DND-41 (cell line): ENCODE results near the gene WFIKKN1.

Source experiments
- ATAC-seq: fragments of 200-7000 bp; cut with Tn5 transposase; 3 replicates; pipeline ENCODE4 v1.9.1; 2021; ENCODE audit warnings: low read depth; ENCODE audit not compliant: insufficient read depth
- DNase-seq: peaks from one replicate; pipeline ENCODE4 v3.0.0-alpha.2; 2020
- H2AFZ ChIP-seq: 2 replicates; pipeline ENCODE4 v1.6.0; 2012; ENCODE audit warnings: low read depth, low read length
- H3K27ac ChIP-seq: 2 replicates; pipeline ENCODE4 v1.5.1; 2012; ENCODE audit warnings: low read length, inconsistent platforms
- H3K27me3 ChIP-seq: fragments of 200-600 bp; sonication (generic); 2 replicates; pipeline ENCODE4 v1.6.0; 2012; ENCODE audit warnings: low read length, mild to moderate bottlenecking, inconsistent platforms; ENCODE audit not compliant: insufficient read depth, poor library complexity
- H3K36me3 ChIP-seq: 2 replicates; pipeline ENCODE4 v1.5.1; 2012; ENCODE audit warnings: low read length, inconsistent platforms; ENCODE audit not compliant: insufficient read depth
- H3K4me1 ChIP-seq: 2 replicates; pipeline ENCODE4 v1.5.1; 2012; ENCODE audit warnings: mild to moderate bottlenecking, low read length; ENCODE audit not compliant: insufficient read depth
- H3K4me2 ChIP-seq: 2 replicates; pipeline ENCODE4 v1.6.0; 2012; ENCODE audit warnings: mild to moderate bottlenecking, moderate library complexity, low read length, inconsistent platforms; ENCODE audit not compliant: insufficient read depth
- H3K4me3 ChIP-seq, 2 experiments: fragments of 200-600 bp in 1 of 2; shearing (Covaris generic) in 1 of 2; 2 replicates each; pipeline ENCODE4 v1.5.1; 2012 to 2016; ENCODE audit warnings: inconsistent platforms in 2 of 2, low read length in 2 of 2, mild to moderate bottlenecking in 2 of 2, low read depth in 1 of 2, moderate library complexity in 1 of 2
- H3K79me2 ChIP-seq: 2 replicates; pipeline ENCODE4 v1.6.0; 2012; ENCODE audit warnings: low read length, inconsistent platforms; ENCODE audit not compliant: insufficient read depth
- H3K9ac ChIP-seq: 2 replicates; pipeline ENCODE4 v1.6.0; 2012; ENCODE audit warnings: low read depth, mild to moderate bottlenecking, inconsistent platforms, low read length, moderate library complexity
- H3K9me3 ChIP-seq: 2 replicates; pipeline ENCODE4 v1.5.1; 2012; ENCODE audit warnings: low read length, moderate library complexity, mild to moderate bottlenecking, inconsistent platforms; ENCODE audit not compliant: insufficient read depth, severe bottlenecking
- H4K20me1 ChIP-seq: 2 replicates; pipeline ENCODE4 v1.6.0; 2012; ENCODE audit warnings: low read length; ENCODE audit not compliant: insufficient read depth
- CTCF ChIP-seq: IDR thresholded peaks from 2 replicates; pipeline ENCODE4 v1.5.1; 2012; ENCODE audit warnings: borderline replicate concordance, low read length, moderate library complexity, mild to moderate bottlenecking; ENCODE audit not compliant: poor library complexity, severe bottlenecking; ENCODE audit errors: extremely low read depth
- EZH2 ChIP-seq: IDR thresholded peaks from 3 replicates; pipeline ENCODE4 v1.6.1; 2012; ENCODE audit warnings: borderline replicate concordance, low read depth, mild to moderate bottlenecking, moderate library complexity, low read length, inconsistent platforms; ENCODE audit not compliant: severe bottlenecking

The WFIKKN1 gene

DNA sequence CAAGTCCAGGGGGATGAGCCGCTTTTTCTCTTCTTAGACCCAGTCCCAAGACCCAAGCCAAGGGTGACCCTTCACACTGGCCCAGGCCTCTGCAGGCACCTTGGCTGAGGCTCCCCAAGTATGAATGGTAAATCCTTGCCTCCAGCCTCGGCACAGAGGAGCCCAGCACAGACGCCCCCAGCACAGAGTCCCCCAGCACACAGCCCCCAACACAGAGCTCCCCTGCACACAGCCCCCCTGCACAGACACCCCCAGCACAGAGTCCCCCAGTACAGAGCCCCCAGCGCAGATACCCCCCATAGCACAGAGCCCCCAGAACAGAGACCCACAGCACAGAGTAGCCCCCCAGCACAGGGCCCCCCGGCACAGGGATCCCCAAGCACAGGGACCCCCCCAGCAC lies 9.8 kb downstream of the WFIKKN1 start:
- peaks cover 3% of the 10 kb centered on the region; the same call in 1 of the 2 replicates for H3K36me3 ChIP-seq
- TF ChIP-seq EZH2 = no peak
- no peak for TF ChIP-seq CTCF
- ATAC-seq = no peak
- H3K4me2 ChIP-seq = no peak overlapping the region; the same call in 1 of the 2 replicates
- peaks cover 6% of the 10 kb centered on the region for H3K79me2 ChIP-seq
- no peak overlapping the region for H3K9ac ChIP-seq
- H4K20me1 ChIP-seq = no peaks in the 10 kb centered on the region
- no peaks in the 10 kb centered on the region for H3K9me3 ChIP-seq
- H3K27ac ChIP-seq = no peak overlapping the region
- no peak for DNase-seq
- peaks cover 30% of the 10 kb centered on the region for H3K4me1 ChIP-seq
- H2AFZ ChIP-seq = no peak overlapping the region
- H3K4me3 ChIP-seq = no peak overlapping the region
- no peaks in the 10 kb centered on the region for H3K27me3 ChIP-seq

DNA sequence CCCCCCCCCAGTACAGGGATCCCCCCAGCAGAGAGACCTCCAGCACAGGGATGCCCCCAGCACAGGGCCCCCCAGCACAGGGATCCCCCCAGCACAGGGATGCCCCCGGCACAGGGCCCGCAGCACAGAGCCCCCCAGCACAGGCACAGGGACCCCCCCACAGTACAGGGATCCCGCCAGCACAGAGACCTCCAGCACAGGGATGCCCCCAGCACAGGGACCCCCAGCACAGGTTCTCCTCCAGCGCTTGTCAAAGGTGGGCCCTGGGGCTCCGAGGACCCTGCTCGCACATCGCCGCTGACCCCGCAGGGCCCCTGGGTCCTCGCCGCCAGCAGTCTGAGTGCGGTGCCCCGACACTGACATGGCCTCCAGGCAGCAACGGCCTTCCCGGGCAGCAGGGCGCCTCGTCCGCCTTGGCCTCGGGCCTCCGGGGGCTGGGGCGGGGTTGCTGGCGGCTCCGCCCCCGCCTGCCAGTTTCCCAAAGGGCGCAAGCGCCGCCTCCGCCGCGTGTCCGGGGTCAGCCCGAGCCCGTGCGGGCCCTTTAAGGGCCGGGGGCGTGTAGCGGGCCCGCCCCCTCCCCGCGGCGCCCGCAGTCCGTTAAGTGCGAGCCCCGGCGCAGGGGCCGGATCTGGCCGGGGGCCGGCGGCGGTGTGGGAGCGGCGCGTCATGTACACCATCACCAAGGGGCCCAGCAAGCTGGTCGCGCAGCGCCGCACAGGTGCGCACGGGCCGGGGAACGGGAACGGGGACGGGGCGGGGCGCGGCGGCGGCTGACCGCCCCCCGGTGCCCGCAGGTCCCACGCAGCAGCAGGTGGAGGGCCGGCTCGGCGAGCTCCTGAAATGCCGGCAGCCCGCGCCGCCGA lies 10.8 kb downstream of the WFIKKN1 start, which contains the start of gene MCRIP2:
Gene MCRIP2, plus strand, starts transcription at position 503 of the 863 bp plus-strand sequence. Its CDS starts 164 bp downstream, at position 667.
- Histone ChIP-seq H3K9me3 (no peaks in the 10 kb centered on the region), H3K36me3 (no peaks in the 10 kb centered on the region), H3K4me1 (peaks cover 29% of the 10 kb centered on the region), H3K27me3 (no peaks in the 10 kb centered on the region), H3K4me3 (peak within 1 kb of the TSS; percentile 28 to 63; a peak in 3 of 4 replicates), H3K4me2 (peak within 1 kb of the TSS; percentile 80), H3K79me2 (0 out of 2 replicates have a peak, but pooled peaks cover 1% of the 10 kb centered on the region), H3K9ac (peak within 1 kb of the TSS; percentile 57), H2AFZ (peak within 1 kb of the TSS; percentile 49), H3K27ac (no peak within 1 kb of the TSS), H4K20me1 (no peaks in the 10 kb centered on the region)
- TF ChIP-seq EZH2 (no peak), CTCF (no peak)
- peak; percentile 49 for DNase-seq
- peak; percentile 26; the same call in 1 of the 3 replicates for ATAC-seq

- Histone ChIP-seq H3K4me3 (peak overlapping the region; percentile 12 to 63; a peak in 3 of 4 replicates), H3K79me2 (peaks cover 6% of the 10 kb centered on the region; the same call in 1 of the 2 replicates), H2AFZ (peak overlapping the region; percentile 49; the same call in 1 of the 2 replicates), H3K36me3 (no peaks in the 10 kb centered on the region), H3K4me1 (peaks cover 28% of the 10 kb centered on the region), H3K9me3 (no peaks in the 10 kb centered on the region), H4K20me1 (0 out of 2 replicates have a peak, but pooled peaks cover under 1% of the 10 kb centered on the region), H3K27ac (no peak overlapping the region), H3K27me3 (no peaks in the 10 kb centered on the region), H3K9ac (peak overlapping the region; percentile 57), H3K4me2 (peak overlapping the region; percentile 80)
- TF ChIP-seq EZH2 (no peak), CTCF (no peak)
- 0 out of 3 replicates have a peak, but pooled peaks have one; percentile 1 for ATAC-seq
- DNase-seq = no peak
These were observed 11.6 kb downstream of the WFIKKN1 start for GRCh38 chr16:642189-643049.
